Activated CD4-positive, alpha-beta memory T cell treated with anti-CD3 and anti-CD28 coated beads, Interleukin-2, amount 10 ng/mL, durations not matched to agents 7 days and 5 days (primary cell): ENCODE data around the gene ATRX. TPM values are rescaled to one million over a fixed set of nuclear protein-coding genes. Genes with fewer than 3 reads are reported as not detected.

ENCODE experiments used
- CTCF ChIA-PET: fragments of 350-600 bp; sonication (Branson Sonifier 250); formaldehyde crosslinking; loops from one replicate; lab custom pipeline; 2021; ENCODE audit warnings: antibody characterized with exemption, inconsistent platforms; lab: Charles Lee
- POLR2A ChIA-PET: fragments of 350-600 bp; sonication (Branson Sonifier 250); formaldehyde crosslinking; loops from one replicate; lab custom pipeline; 2021; ENCODE audit warnings: antibody characterized with exemption; lab: Charles Lee
- DNase-seq: peaks from one replicate; pipeline ENCODE4 v3.0.0-alpha.2; 2020
- H3K27ac Mint-ChIP-seq: one replicate; pipeline ENCODE4 v1.8.0; 2021; ENCODE audit warnings: mild to moderate bottlenecking, mixed read lengths
- H3K27me3 Mint-ChIP-seq: one replicate; pipeline ENCODE4 v1.8.0; 2021; ENCODE audit warnings: mixed read lengths
- H3K36me3 Mint-ChIP-seq: one replicate; pipeline ENCODE4 v1.8.0; 2021; ENCODE audit warnings: low read depth, mixed read lengths
- H3K4me1 Mint-ChIP-seq: one replicate; pipeline ENCODE4 v1.8.0; 2021; ENCODE audit warnings: mixed read lengths
- H3K4me3 Mint-ChIP-seq: one replicate; pipeline ENCODE4 v1.8.0; 2021; ENCODE audit warnings: mild to moderate bottlenecking, mixed read lengths
- H3K9me3 Mint-ChIP-seq: one replicate; pipeline ENCODE4 v1.8.0; 2021; ENCODE audit warnings: mixed read lengths
- total RNA-seq, 2 experiments: library from RNA; stranded (reverse); gene quantifications; one replicate each; pipeline ENCODE4 v1.2.3, GENCODE V29; 2021

ATRX gene
- total RNA-seq, 2 experiments from 2014 or later = 67.6 to 70.2 TPM

DNA sequence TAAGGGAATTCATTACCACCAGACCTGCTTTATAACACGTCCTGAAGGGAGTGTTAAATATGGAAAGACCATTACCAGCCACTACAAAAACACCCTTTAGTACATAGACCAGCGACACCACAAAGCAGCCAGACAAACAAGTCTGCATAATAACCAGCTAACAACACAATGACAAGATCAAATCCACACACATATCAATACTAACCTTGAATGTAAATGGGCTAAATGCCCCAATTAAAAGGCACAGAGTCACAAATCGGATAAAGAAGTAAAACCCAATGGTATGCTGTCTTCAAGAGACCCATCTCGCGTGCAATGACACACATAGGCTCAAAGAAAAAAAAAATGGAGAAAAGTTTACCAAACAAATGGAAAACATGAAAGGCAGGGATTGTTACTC lies 302.0 kb downstream of the ATRX start:
- no peak for DNase-seq
- H3K36me3 Mint-ChIP-seq = no peaks in the 10 kb centered on the region
- peaks cover 9% of the 10 kb centered on the region for H3K9me3 Mint-ChIP-seq
- POLR2A ChIA-PET = no interaction called here
- CTCF ChIA-PET = no interaction called here
- H3K4me1 Mint-ChIP-seq = no peaks in the 10 kb centered on the region
- H3K4me3 Mint-ChIP-seq = no peak overlapping the region
- H3K27ac Mint-ChIP-seq = no peak overlapping the region
- peaks cover 4% of the 10 kb centered on the region for H3K27me3 Mint-ChIP-seq

DNA sequence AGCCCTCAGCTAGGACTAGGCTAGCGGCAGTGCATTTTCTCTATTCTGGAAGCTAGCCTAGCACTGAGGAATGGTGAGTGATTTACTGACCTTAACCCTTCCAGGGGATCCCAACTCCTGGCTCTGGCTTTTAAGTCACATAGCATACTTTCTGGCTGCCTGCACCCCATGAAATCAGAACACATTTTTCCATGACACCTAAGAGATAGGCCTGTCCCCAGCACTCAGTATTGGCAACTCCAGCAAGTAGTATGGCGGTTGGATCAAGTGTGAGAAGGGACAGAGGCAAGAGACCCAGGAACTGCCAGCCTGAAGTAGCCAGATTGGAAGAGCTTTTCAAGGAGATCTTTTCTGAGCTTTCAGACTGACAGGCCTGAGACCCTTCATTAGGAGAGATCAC lies 330.6 kb downstream of the ATRX start:
- no peak overlapping the region for H3K27ac Mint-ChIP-seq
- no peaks in the 10 kb centered on the region for H3K36me3 Mint-ChIP-seq
- ChIA-PET CTCF (no interaction called here), POLR2A (interaction anchor here (0.7 kb wide), 1 partner anchor 9 kb away, joined by 3 read pairs; no protein-coding TSS in a partner anchor)
- no peak overlapping the region for H3K4me3 Mint-ChIP-seq
- no peaks in the 10 kb centered on the region for H3K27me3 Mint-ChIP-seq
- H3K4me1 Mint-ChIP-seq = no peaks in the 10 kb centered on the region
- H3K9me3 Mint-ChIP-seq = no peaks in the 10 kb centered on the region
- no peak for DNase-seq

Other genes starting within 250 kb of the ATRX start
- gene MAGT1, start 109.2 kb upstream of the ATRX start, total RNA-seq = 10 to 100 TPM; 56.3 to 57.6 TPM
- 100 to 1,000 TPM; 227 to 250 TPM for gene COX7B, start 113.3 kb upstream of the ATRX start, total RNA-seq
- gene ATP7A, start 124.5 kb upstream of the ATRX start, total RNA-seq = 10 to 100 TPM; 12.6 to 13.3 TPM
- under 1 TPM in 1 of 2 experiments, not detected in 1; 0.43 TPM for gene PGAM4, start 183.4 kb upstream of the ATRX start, total RNA-seq